SU-DHL-6 (cell line): ENCODE data around the gene RGS17.

Experiments
- H2AFZ ChIP-seq: fragments of 200-600 bp; sonication (generic); 2 replicates; pipeline ENCODE4 v1.6.1; 2014; ENCODE audit warnings: low read depth, mild to moderate bottlenecking, moderate library complexity, mixed read lengths, antibody characterized with exemption, low read length; ENCODE audit not compliant: severe bottlenecking
- H3F3A ChIP-seq: fragments of 200-600 bp; shearing (Covaris generic); 2 replicates; pipeline ENCODE4 v1.6.0; 2016; ENCODE audit warnings: antibody characterized with exemption, mild to moderate bottlenecking; ENCODE audit not compliant: insufficient read depth
- H3K27ac ChIP-seq: fragments of 200-600 bp; sonication (generic); 2 replicates; pipeline ENCODE4 v1.5.1; 2016; ENCODE audit warnings: low read depth, mild to moderate bottlenecking, low read length, moderate library complexity, mixed read lengths
- H3K27me3 ChIP-seq: fragments of 200-600 bp; sonication (generic), shearing (Covaris generic); 2 replicates; pipeline ENCODE4 v1.6.0; 2014; ENCODE audit warnings: mild to moderate bottlenecking, low read length
- H3K36me3 ChIP-seq: fragments of 200-600 bp; sonication (generic); 2 replicates; pipeline ENCODE4 v1.6.1; 2014; ENCODE audit warnings: mild to moderate bottlenecking, low read length, mixed read lengths
- H3K4me2 ChIP-seq: fragments of 300-600, 200-600 bp; shearing (Covaris generic), sonication (generic); 2 replicates; pipeline ENCODE4 v1.6.0; 2014; ENCODE audit warnings: low read length, low read depth, mild to moderate bottlenecking; ENCODE audit not compliant: poor library complexity, severe bottlenecking
- H3K4me3 ChIP-seq: fragments of 200-600 bp; sonication (generic); 2 replicates; pipeline ENCODE4 v1.5.1; 2014; ENCODE audit warnings: antibody characterized with exemption, low read length, mild to moderate bottlenecking, mixed read lengths; ENCODE audit not compliant: insufficient read depth, poor library complexity, severe bottlenecking
- H3K79me2 ChIP-seq: fragments of 200-600 bp; sonication (generic); 2 replicates; pipeline ENCODE4 v1.6.1; 2014; ENCODE audit warnings: mild to moderate bottlenecking, low read length, moderate library complexity; ENCODE audit not compliant: insufficient read depth
- H3K9ac ChIP-seq: fragments of 200-600 bp; sonication (generic); 2 replicates; pipeline ENCODE4 v1.7.0; 2014; ENCODE audit warnings: mild to moderate bottlenecking, low read length
- H3K9me2 ChIP-seq: fragments of 200-600 bp; sonication (generic); replicated peaks from 2 replicates; pipeline ENCODE4 v1.6.1; 2014; ENCODE audit warnings: low read length; ENCODE audit not compliant: insufficient read depth
- H3K9me3 ChIP-seq: fragments of 200-600 bp; sonication (generic); 2 replicates; pipeline ENCODE4 v1.6.1; 2014; ENCODE audit warnings: low read length, mixed read lengths; ENCODE audit not compliant: insufficient read depth
- H4K20me1 ChIP-seq: fragments of 200-600 bp; sonication (generic); 2 replicates; pipeline ENCODE4 v1.6.1; 2014; ENCODE audit warnings: low read depth, mild to moderate bottlenecking, antibody characterized with exemption, low read length, moderate library complexity, mixed read lengths
- EZH2phosphoT487 ChIP-seq: fragments of 200-600 bp; sonication (generic), shearing (Covaris generic); conservative IDR thresholded peaks from 2 replicates; pipeline ENCODE4 v1.6.1; 2018; ENCODE audit warnings: mild to moderate bottlenecking, antibody characterized with exemption, low read length, moderate library complexity, mixed read lengths
- TF ChIP-seq, protein P1 (sequence below): fragments of 200-600 bp; sonication (generic); IDR thresholded peaks from one replicate; pipeline ENCODE4 v1.5.1; 2017; ENCODE audit warnings: antibody characterized with exemption, mild to moderate bottlenecking, low read length, moderate library complexity; ENCODE audit not compliant: insufficient read depth, poor library complexity, severe bottlenecking

The RGS17 gene

DNA sequence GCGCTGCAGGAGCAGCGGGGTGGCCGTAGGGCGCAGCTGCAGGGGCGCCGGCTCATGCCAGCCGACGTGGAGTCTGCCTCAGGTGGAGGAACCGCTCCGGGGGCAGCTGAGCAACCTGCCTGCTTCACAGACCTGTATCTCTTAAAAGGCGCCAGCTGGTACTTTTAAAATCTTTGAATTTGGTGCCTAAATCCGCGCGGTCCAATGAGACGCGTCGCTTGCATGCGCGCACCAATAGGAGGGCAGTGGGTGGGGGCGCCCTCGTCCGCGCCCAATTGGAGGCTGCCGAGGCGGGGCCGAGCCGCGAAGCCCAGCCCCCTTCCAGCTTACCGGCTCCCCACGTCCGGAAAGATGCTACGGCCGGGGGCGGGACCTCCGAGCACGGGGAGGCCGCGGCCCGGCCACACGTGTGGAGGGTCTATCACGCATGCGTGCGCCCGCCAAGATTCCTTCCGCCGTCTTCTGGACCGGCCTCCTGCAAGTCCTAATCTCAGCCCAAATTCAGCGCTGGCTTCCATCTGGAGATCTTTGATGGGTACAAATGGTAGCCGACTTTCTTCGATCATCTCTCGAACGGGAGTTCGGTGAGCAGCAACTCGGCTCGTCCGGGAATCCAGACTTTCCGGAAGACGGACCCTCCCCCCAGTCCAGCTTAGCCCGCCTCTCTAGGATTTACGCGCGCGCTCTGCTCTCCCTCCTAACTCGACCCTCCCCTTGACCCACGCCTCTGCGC lies 148.0 kb downstream of the RGS17 start, which contains the start of gene FBXO5:
FBXO5 (minus strand) TSS at position 138 of the 733 bp plus-strand sequence; CDS start at position 56, 82 bp downstream.
- H3F3A ChIP-seq = peaks cover 23% of the 10 kb centered on the region
- peaks cover 83% of the 10 kb centered on the region for H3K79me2 ChIP-seq
- H3K4me3 ChIP-seq = peak within 1 kb of the TSS; percentile 96
- H3K27ac ChIP-seq = peak within 1 kb of the TSS; percentile 95
- H4K20me1 ChIP-seq = peaks cover 34% of the 10 kb centered on the region
- no peaks in the 10 kb centered on the region for H3K27me3 ChIP-seq
- peaks cover 35% of the 10 kb centered on the region for H3K36me3 ChIP-seq
- H3K4me2 ChIP-seq = peak within 1 kb of the TSS; percentile 98
- H3K9me2 ChIP-seq = no peaks in the 10 kb centered on the region
- H3K9ac ChIP-seq = peak within 1 kb of the TSS; percentile 100
- no peak for TF ChIP-seq EZH2phosphoT487
- TF ChIP-seq, protein P1, sequence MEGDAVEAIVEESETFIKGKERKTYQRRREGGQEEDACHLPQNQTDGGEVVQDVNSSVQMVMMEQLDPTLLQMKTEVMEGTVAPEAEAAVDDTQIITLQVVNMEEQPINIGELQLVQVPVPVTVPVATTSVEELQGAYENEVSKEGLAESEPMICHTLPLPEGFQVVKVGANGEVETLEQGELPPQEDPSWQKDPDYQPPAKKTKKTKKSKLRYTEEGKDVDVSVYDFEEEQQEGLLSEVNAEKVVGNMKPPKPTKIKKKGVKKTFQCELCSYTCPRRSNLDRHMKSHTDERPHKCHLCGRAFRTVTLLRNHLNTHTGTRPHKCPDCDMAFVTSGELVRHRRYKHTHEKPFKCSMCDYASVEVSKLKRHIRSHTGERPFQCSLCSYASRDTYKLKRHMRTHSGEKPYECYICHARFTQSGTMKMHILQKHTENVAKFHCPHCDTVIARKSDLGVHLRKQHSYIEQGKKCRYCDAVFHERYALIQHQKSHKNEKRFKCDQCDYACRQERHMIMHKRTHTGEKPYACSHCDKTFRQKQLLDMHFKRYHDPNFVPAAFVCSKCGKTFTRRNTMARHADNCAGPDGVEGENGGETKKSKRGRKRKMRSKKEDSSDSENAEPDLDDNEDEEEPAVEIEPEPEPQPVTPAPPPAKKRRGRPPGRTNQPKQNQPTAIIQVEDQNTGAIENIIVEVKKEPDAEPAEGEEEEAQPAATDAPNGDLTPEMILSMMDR = no peak
- H3K9me3 ChIP-seq = no peaks in the 10 kb centered on the region
- H2AFZ ChIP-seq = peak within 1 kb of the TSS; percentile 37

DNA sequence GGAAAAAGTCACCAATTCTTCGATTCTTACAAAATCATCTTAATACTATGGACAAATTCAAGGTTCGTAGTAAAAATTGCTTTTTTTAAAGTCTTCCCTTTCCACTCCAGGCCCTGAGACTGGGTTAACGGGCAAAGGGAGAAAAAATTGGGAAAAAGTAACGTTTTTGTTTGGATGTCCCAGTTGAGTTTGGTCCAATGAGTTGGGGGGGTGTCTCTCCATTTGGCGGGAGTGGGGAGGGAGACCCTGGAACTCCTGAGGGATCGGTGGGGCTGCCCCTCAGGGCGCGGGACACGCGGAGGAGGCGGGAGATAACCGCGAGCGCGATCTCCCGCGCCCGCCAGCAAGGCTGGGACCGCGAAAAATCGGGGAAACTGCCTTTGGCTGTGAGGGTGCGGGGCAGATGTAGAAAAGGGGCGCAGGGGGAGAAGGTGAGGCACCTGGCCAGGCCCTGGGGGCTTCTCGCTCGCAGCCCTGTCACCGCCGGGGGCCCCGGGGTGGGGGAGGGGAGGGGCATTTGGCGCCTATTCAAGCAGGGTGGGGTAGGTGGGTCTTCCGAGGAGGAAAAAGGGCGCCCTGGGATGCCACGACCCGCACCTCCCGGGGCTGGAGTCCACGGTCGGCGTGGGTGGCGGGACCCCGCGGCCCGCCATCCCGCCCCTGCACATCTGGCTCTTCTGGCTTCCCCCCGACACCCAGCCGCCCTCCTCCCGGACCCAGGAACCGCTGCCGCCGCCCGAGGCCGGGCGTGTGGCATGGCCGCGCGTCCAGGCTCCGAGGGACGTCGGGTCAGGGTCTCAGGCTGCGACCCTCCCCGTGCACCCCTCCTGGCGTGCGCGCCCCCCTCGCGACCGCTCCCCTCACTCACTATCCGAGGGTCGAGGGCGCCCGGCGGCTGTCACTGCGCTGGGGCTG lies 148.8 kb downstream of the RGS17 start:
- peak overlapping the region; percentile 26 for H2AFZ ChIP-seq
- peak overlapping the region; percentile 95 for H3K27ac ChIP-seq
- no peaks in the 10 kb centered on the region for H3K9me2 ChIP-seq
- H4K20me1 ChIP-seq = peaks cover 43% of the 10 kb centered on the region
- peak overlapping the region; percentile 88 for H3K4me3 ChIP-seq
- peak overlapping the region; percentile 100 for H3K9ac ChIP-seq
- peaks cover 43% of the 10 kb centered on the region for H3K36me3 ChIP-seq
- TF ChIP-seq, protein P1 = no peak
- no peak for TF ChIP-seq EZH2phosphoT487
- no peaks in the 10 kb centered on the region for H3K27me3 ChIP-seq
- peaks cover 91% of the 10 kb centered on the region for H3K79me2 ChIP-seq
- peak overlapping the region; percentile 97 for H3K4me2 ChIP-seq
- peaks cover 31% of the 10 kb centered on the region for H3F3A ChIP-seq
- no peaks in the 10 kb centered on the region for H3K9me3 ChIP-seq

DNA sequence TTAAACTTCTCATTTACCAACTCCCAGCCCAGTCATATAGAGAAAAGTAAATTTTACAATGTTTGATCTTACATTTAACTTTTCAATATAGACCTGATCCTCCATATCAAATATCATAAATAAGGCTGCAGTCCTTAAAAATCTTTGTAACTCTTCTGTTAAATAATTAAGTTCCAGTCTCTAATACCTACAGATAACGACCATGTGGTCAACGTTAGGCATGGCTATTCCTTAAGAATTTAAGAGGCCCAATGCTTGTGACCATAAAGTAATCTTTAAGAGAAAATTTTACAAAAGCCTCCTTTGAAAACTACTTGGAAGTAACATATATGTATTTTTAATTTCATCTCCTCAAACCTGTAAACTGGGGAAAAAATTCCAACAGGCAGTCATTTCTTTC lies 149.9 kb downstream of the RGS17 start:
- Histone ChIP-seq H3K9ac (peak overlapping the region; percentile 100), H3K27me3 (no peaks in the 10 kb centered on the region), H3F3A (peaks cover 36% of the 10 kb centered on the region), H4K20me1 (peaks cover 53% of the 10 kb centered on the region), H3K79me2 (peaks cover 92% of the 10 kb centered on the region), H3K4me2 (peak overlapping the region; percentile 97), H3K9me3 (no peaks in the 10 kb centered on the region), H3K4me3 (peak overlapping the region; percentile 88), H2AFZ (no peak overlapping the region), H3K9me2 (no peaks in the 10 kb centered on the region), H3K27ac (peak overlapping the region; percentile 95; the same call in 1 of the 2 replicates), H3K36me3 (peaks cover 51% of the 10 kb centered on the region)
- TF ChIP-seq, protein P1 = no peak
- TF ChIP-seq EZH2phosphoT487 = no peak
